MCF 10A (cell line): ENCODE data around the gene BANF2. TPM values are rescaled to one million over a fixed set of nuclear protein-coding genes. Genes with fewer than 3 reads are reported as not detected.

Experiments
- BruUV-seq: library from RNA; stranded (reverse); fragments of 400-500 nt; replicated peaks from 2 replicates; lab custom pipeline; 2021; lab: Mats Ljungman, UMichigan
- CTCF ChIA-PET: fragments of 300-600 bp; sonication (Branson Sonifier 250); formaldehyde crosslinking; extraction: SDS; loops from one replicate; lab custom pipeline; 2021; ENCODE audit warnings: antibody characterized with exemption, inconsistent platforms; lab: Yijun Ruan, JAX
- POLR2A ChIA-PET: fragments of 300-600, 350-650 bp; sonication (Branson Sonifier 250); formaldehyde crosslinking; extraction: SDS; loops from one replicate; lab custom pipeline; 2020; ENCODE audit warnings: antibody characterized with exemption, inconsistent platforms; lab: Yijun Ruan, JAX
- DNase-seq: peaks from one replicate; pipeline ENCODE4 v3.0.0-alpha.2; 2018; ENCODE audit not compliant: unreplicated experiment
- H3K27ac Mint-ChIP-seq: one replicate; pipeline ENCODE4 v1.8.0; 2022; ENCODE audit warnings: mild to moderate bottlenecking, low read depth, mixed read lengths; ENCODE audit not compliant: unreplicated experiment
- H3K27me3 Mint-ChIP-seq: one replicate; pipeline ENCODE4 v1.8.0; 2022; ENCODE audit warnings: mixed read lengths; ENCODE audit not compliant: insufficient read depth, unreplicated experiment
- H3K36me3 Mint-ChIP-seq: one replicate; pipeline ENCODE4 v1.8.0; 2022; ENCODE audit warnings: mild to moderate bottlenecking, moderate library complexity, mixed read lengths; ENCODE audit not compliant: insufficient read depth, unreplicated experiment
- H3K4me1 Mint-ChIP-seq: one replicate; pipeline ENCODE4 v1.8.0; 2022; ENCODE audit warnings: mixed read lengths; ENCODE audit not compliant: insufficient read depth, unreplicated experiment
- H3K4me3 Mint-ChIP-seq: one replicate; pipeline ENCODE4 v1.8.0; 2022; ENCODE audit warnings: mild to moderate bottlenecking, moderate library complexity, mixed read lengths; ENCODE audit not compliant: unreplicated experiment
- H3K9me3 Mint-ChIP-seq: one replicate; pipeline ENCODE4 v1.8.0; 2022; ENCODE audit warnings: mixed read lengths; ENCODE audit not compliant: unreplicated experiment
- intact Hi-C: fragments of 100-400 bp; cut with micrococcal nuclease; formaldehyde crosslinking; loops from 2 replicates; pipeline ENCODE4 v1.14.1; 2022
- total RNA-seq: library from RNA; stranded (reverse); gene quantifications from 2 replicates; pipeline ENCODE4 v1.2.3, GENCODE V29; 2022
- TF ChIP-seq, protein P1 (sequence below): fragments of 200-600 bp; IDR thresholded peaks from one replicate; pipeline ENCODE4 v1.8.0; 2022; ENCODE audit warnings: antibody characterized with exemption, mild to moderate bottlenecking; ENCODE audit not compliant: unreplicated experiment

BANF2 gene
- total RNA-seq, 1 experiment from 2014 or later, result not detected

DNA sequence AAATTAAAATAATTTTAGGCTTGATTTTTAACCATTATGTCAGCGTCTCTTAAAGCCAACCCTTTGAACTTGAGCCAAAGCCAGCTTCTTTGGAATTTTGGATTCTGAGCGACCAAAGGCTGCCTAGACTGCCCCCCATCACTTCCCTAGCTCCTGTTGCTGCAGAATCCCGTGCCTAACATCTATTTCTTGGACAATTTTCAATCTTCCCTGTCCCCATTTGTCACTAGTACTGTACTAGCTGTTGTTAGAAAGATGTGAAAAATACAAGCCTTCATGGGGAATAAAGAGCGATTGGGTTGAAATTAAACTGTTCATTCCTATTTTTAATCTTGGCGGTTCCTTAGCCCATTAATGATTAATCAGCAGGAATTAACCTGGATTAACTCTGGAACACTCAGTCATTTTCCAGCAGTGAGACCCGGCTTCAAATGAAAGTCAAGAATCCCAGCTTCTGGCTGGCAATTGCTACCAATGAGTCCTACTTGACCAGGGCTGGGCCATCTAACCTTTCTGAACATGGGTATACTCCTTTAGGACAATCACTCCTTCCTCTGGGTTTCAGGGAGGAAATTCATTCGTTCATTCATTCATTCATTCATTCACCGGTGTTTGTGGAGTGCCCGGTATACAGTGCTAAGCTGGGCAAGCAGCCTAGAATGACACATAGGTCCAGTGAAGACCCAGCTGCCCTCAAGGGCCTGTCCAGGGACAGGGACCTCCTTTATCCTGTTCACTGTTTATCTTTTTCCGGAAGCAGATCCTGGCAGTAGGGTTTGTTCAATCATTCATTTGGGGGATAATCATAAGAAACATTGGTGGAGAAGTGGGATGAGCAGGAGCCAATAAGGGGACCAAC, 16.3 kb upstream of the BANF2 start:
- no peak for DNase-seq
- Mint-ChIP-seq H3K9me3 (peaks cover 22% of the 10 kb centered on the region), H3K4me1 (peaks cover 11% of the 10 kb centered on the region), H3K27ac (no peak overlapping the region), H3K27me3 (peaks cover 53% of the 10 kb centered on the region), H3K4me3 (peak overlapping the region; percentile 42), H3K36me3 (peaks cover 5% of the 10 kb centered on the region)
- TF ChIP-seq, protein P1, sequence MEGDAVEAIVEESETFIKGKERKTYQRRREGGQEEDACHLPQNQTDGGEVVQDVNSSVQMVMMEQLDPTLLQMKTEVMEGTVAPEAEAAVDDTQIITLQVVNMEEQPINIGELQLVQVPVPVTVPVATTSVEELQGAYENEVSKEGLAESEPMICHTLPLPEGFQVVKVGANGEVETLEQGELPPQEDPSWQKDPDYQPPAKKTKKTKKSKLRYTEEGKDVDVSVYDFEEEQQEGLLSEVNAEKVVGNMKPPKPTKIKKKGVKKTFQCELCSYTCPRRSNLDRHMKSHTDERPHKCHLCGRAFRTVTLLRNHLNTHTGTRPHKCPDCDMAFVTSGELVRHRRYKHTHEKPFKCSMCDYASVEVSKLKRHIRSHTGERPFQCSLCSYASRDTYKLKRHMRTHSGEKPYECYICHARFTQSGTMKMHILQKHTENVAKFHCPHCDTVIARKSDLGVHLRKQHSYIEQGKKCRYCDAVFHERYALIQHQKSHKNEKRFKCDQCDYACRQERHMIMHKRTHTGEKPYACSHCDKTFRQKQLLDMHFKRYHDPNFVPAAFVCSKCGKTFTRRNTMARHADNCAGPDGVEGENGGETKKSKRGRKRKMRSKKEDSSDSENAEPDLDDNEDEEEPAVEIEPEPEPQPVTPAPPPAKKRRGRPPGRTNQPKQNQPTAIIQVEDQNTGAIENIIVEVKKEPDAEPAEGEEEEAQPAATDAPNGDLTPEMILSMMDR, result no peak
- ChIA-PET CTCF (interaction anchor here (0.6 to 6.6 kb wide), 26 partner anchors 8 to 357 kb away, joined by 3 to 156 read pairs (median 4); no protein-coding TSS in a partner anchor), POLR2A (interaction anchor here (0.6 to 5.2 kb wide), 15 partner anchors 19 to 824 kb away, joined by 3 to 72 read pairs (median 6); partner anchors contain the start of genes DSTN, MGME1, SNX5 and ZNF133)
- intact Hi-C loops, result loop anchor here (10.0 kb wide), 1 partner anchor 601 kb away; the partner anchor contains the start of gene ZNF133
- no TSS peak for BruUV-seq

- Mint-ChIP-seq H3K4me3 (no peak overlapping the region), H3K27me3 (peaks cover 53% of the 10 kb centered on the region), H3K9me3 (peaks cover 22% of the 10 kb centered on the region), H3K4me1 (peaks cover 11% of the 10 kb centered on the region), H3K27ac (no peak overlapping the region), H3K36me3 (peaks cover 2% of the 10 kb centered on the region)
- CTCF ChIA-PET, result interaction anchor here (0.8 to 6.6 kb wide), 3 partner anchors 31 to 269 kb away, joined by 3 to 156 read pairs (median 4); no protein-coding TSS in a partner anchor
- POLR2A ChIA-PET, result interaction anchor here (4.8 kb wide), 1 partner anchor 159 kb away, joined by 18 read pairs; no protein-coding TSS in a partner anchor
- DNase-seq, result no peak
- intact Hi-C loops, result loop anchor here (10.0 kb wide), 1 partner anchor 601 kb away; the partner anchor contains the start of gene ZNF133
- TF ChIP-seq, protein P1, result no peak
- no TSS peak for BruUV-seq
These were observed 15.5 kb upstream of the BANF2 start for GRCh38 chr20:17684077-17684888.

- TF ChIP-seq, protein P1, result no peak
- H3K27me3 Mint-ChIP-seq, result peaks cover 55% of the 10 kb centered on the region
- no TSS peak for BruUV-seq
- no peak overlapping the region for H3K4me3 Mint-ChIP-seq
- DNase-seq, result no peak
- H3K36me3 Mint-ChIP-seq, result no peaks in the 10 kb centered on the region
- intact Hi-C loops, result loop anchor here (10.0 kb wide), 1 partner anchor 600 kb away; the partner anchor contains the start of gene ZNF133
- peaks cover 3% of the 10 kb centered on the region for H3K4me1 Mint-ChIP-seq
- peaks cover 22% of the 10 kb centered on the region for H3K9me3 Mint-ChIP-seq
- ChIA-PET CTCF (interaction anchor here (0.7 to 3.0 kb wide), 2 partner anchors 213 to 813 kb away, joined by 3 to 15 read pairs; no protein-coding TSS in a partner anchor), POLR2A (no interaction called here)
- H3K27ac Mint-ChIP-seq, result no peak overlapping the region
These were observed 14.6 kb upstream of the BANF2 start for GRCh38 chr20:17685168-17685567.
